Measurements from ENCODE around the gene LRRC53. TPM values are rescaled to one million over a fixed set of nuclear protein-coding genes. Genes with fewer than 3 reads are reported as not detected.

Gene LRRC53
- polyA plus RNA-seq, 2 of the 4 experiments (the other 2 are of a cell fraction): not detected

- TF ChIP-seq USF2 (IDR thresholded peaks at IDR 0.05) (no peak), HDAC2 (IDR thresholded peaks at IDR 0.05) (no peak), HES2 (IDR thresholded peaks at IDR 0.05) (no peak)
These were observed 36.7 kb upstream of the LRRC53 start (continued) for GRCh38 chr1:74548961-74549750.

DNA sequence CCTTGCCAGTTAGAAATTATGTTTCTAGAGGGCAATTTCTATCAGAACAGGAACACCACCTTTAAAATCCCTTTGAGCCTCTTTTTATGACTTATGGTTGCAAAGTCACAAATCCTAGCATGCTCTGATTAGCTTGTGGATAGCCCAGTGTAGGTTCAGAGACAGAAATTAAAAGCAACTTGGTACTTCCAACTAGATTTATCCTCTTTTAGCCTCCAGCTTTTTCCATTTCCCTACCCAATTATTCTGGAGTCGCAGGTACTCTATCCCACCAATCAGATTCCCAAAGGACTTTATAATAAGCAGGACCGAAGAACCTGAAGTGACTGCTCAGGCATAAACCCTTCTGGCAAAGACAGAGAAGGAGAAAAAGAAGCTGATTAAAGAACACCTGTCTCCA, 33.4 kb upstream of the LRRC53 start:
- Histone ChIP-seq H3K4me1 (no peaks in the 10 kb centered on the region), H3K9me3 (no peaks in the 10 kb centered on the region), H3K27ac (no peak overlapping the region), H3K4me2 (no peak overlapping the region), H3K4me3 (no peak overlapping the region)
- 8% methylated on average over 2 of the region's 2 CpGs for WGBS (ENCODE audit: missing lambda C conversion rate)
- ChIA-PET POLR2A (no interaction called here), CTCF (interaction anchor here (1.6 kb wide), 1 partner anchor 10 kb away, joined by 3 read pairs; no protein-coding TSS in a partner anchor)
- no peak for DNase-seq (ENCODE audit: low read depth in 1 of 2, low spot score in 1 of 2)
- no peak for ATAC-seq
- TF ChIP-seq HOXA7 (CRISPR knock-in tag; IDR thresholded peaks at IDR 0.05): no peak
- no peak for TF ChIP-seq ZC3H11A (IDR thresholded peaks at IDR 0.05)
- no peak for FAIRE-seq

- Histone ChIP-seq H3K4me2 (no peak overlapping the region), H3K4me1 (no peaks in the 10 kb centered on the region), H3K27ac (no peak overlapping the region), H3K4me3 (no peak overlapping the region), H3K9me3 (no peaks in the 10 kb centered on the region)
- TF ChIP-seq HOXB5 (CRISPR knock-in tag; IDR thresholded peaks at IDR 0.05) (no peak), NPAS2 (CRISPR knock-in tag; IDR thresholded peaks at IDR 0.05; ENCODE audit: borderline replicate concordance) (no peak)
- CTCF ChIA-PET: no interaction called here
- ATAC-seq (no peak), FAIRE-seq (no peak), DNase-seq (ENCODE audit: low read depth in 1 of 2, low spot score in 1 of 2) (no peak)
- POLR2A ChIA-PET: no interaction called here
- 28% methylated on average over 3 of the region's 3 CpGs for WGBS (ENCODE audit: missing lambda C conversion rate)
These were observed 21.8 kb upstream of the LRRC53 start for GRCh38 chr1:74534241-74534640.

DNA sequence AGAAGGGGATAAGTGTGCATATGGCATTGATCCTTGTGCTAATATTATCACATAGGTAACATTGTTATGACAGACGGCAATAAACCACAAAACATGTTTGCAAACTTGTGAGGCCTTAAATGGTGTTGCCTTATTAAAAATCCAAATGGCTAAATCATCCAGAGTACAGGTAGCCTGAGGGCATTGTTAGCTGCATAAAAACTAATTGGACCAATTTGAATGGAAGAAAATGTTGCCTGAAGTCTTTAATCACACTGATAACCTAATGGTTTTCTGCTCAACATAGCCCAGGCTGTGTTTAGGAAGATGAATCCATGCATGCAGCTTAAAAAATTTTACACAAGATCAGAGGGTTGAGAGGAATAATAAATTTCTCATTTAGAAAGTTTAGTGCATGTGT, 19.4 kb upstream of the LRRC53 start:
- no peak for ATAC-seq
- WGBS (ENCODE audit: missing lambda C conversion rate): 28% methylated on average over 1 of the region's 1 CpG
- no peak for FAIRE-seq
- Histone ChIP-seq H3K4me2 (no peak overlapping the region), H3K27ac (no peak overlapping the region), H3K4me1 (no peaks in the 10 kb centered on the region), H3K4me3 (no peak overlapping the region), H3K9me3 (no peaks in the 10 kb centered on the region)
- DNase-seq (ENCODE audit: low read depth in 1 of 2, low spot score in 1 of 2): no peak
- CTCF ChIA-PET: no interaction called here
- TF ChIP-seq SREBF2 (IDR thresholded peaks at IDR 0.05) (no peak), HEYL (CRISPR knock-in tag; IDR thresholded peaks at IDR 0.05) (no peak), FOSB (CRISPR knock-in tag; IDR thresholded peaks at IDR 0.05) (no peak), ZFP36 (IDR thresholded peaks at IDR 0.05; ENCODE audit: borderline replicate concordance, partially characterized antibody) (no peak), MYC (IDR thresholded peaks at IDR 0.05; ENCODE audit: borderline replicate concordance, low read length) (no peak), ATOH8 (CRISPR knock-in tag; IDR thresholded peaks at IDR 0.05; ENCODE audit: low read depth) (no peak), ZSCAN20 (CRISPR knock-in tag; IDR thresholded peaks at IDR 0.05) (no peak), POLR2A (IDR thresholded peaks at IDR 0.05; ENCODE audit: low read length) (no peak), HDAC2 (IDR thresholded peaks at IDR 0.05) (no peak), HOXB5 (CRISPR knock-in tag; IDR thresholded peaks at IDR 0.05) (no peak), NFE2L2 (conservative IDR thresholded peaks at IDR 0.05; ENCODE audit: low read length) (no peak)
- TF ChIP-seq, protein P1, sequence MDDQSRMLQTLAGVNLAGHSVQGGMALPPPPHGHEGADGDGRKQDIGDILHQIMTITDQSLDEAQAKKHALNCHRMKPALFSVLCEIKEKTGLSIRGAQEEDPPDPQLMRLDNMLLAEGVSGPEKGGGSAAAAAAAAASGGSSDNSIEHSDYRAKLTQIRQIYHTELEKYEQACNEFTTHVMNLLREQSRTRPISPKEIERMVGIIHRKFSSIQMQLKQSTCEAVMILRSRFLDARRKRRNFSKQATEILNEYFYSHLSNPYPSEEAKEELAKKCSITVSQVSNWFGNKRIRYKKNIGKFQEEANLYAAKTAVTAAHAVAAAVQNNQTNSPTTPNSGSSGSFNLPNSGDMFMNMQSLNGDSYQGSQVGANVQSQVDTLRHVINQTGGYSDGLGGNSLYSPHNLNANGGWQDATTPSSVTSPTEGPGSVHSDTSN (IDR thresholded peaks at IDR 0.05): no peak
- TF ChIP-seq, protein P2, sequence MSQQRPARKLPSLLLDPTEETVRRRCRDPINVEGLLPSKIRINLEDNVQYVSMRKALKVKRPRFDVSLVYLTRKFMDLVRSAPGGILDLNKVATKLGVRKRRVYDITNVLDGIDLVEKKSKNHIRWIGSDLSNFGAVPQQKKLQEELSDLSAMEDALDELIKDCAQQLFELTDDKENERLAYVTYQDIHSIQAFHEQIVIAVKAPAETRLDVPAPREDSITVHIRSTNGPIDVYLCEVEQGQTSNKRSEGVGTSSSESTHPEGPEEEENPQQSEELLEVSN (IDR thresholded peaks at IDR 0.05; ENCODE audit: borderline replicate concordance, low read depth): no peak
- POLR2A ChIA-PET: no interaction called here
